Prostate gland (tissue), 2 donors: ENCODE results near the gene PAQR8.

Source experiments
- CTCF ChIP-seq, 4 experiments: fragments of 200-600 bp in 2 of 4; fragments of 450-650 bp in 2 of 4; sonication (generic) in 2 of 4; IDR thresholded peaks; 1 replicate in 3 of 4; 2 replicates in 1 of 4; pipeline ENCODE4 v1.5.1; 2016 to 2019; ENCODE audit warnings: antibody characterized with exemption in 4 of 4, mild to moderate bottlenecking in 2 of 4, moderate library complexity in 2 of 4
- POLR2AphosphoS5 ChIP-seq: sonication (generic); formaldehyde crosslinking; IDR thresholded peaks from one replicate; pipeline ENCODE4 v1.6.1; 2017; ENCODE audit warnings: antibody characterized with exemption

DNA sequence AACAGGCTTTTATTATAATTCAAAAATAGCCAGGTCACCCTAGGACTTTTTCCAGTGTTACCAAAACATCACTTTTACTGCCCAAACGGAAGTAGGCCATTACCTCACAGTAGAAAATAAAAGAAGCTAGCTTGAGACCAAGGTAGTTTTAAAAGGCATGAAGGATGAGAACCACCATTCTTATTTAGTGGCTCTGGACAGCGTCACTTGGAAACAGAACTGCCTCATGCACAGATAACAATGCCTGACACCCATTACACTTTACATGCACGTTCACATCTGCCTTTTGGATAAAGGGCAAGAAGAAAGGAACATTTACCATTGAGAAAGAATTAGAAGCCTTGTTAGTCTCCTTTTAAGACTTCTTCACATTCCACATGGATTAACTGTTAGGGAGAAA lies 1.9 kb upstream of the PAQR8 start:
- TF ChIP-seq CTCF (IDR thresholded peaks at IDR 0.05) (no peak), POLR2AphosphoS5 (no peak)
